ENCODE results near the gene GLE1.

DNA sequence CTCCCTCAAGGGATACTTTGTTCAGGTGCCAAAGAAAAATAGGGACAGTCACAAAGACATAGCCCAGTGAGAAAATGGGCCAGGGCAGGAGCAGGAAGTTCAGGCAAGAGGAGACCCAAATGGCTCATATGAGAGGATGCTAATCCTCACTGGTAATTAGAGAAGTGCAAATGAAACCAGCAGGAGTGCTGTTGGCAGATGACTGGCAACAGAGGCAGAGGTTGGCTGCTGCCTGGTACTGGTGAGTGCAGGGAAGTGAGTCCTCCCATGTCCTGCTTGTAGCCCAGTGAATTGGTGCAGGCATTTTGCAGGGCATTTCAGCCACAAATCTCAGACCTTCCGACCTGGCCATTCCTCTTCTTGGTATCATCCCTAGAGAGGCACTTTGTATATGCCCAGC lies 25.3 kb upstream of the GLE1 start:
- no peak for TF ChIP-seq GATA2 (IDR thresholded peaks at IDR 0.05; ENCODE audit: low read depth, low read length)
- no peak for TF ChIP-seq GATA3 (IDR thresholded peaks at IDR 0.05; ENCODE audit: low read depth, low read length)
